ENCODE results near the gene PAWR. TPM values are rescaled to one million over a fixed set of nuclear protein-coding genes. Genes with fewer than 3 reads are reported as not detected.
A peak's percentile ranks its signal among the peaks of the same experiment; 100 is the strongest.

Gene PAWR
- total and polyA plus RNA-seq, 2 of the 13 experiments (the other 11 are each of a cell fraction or from before 2014, with no cell fraction given), result 29.1 to 36.1 TPM

GRCh38 chr12:79547735-79548609 is 142.8 kb downstream of the PAWR start (continued):
- TF ChIP-seq MAFG (CRISPR knock-in tag; IDR thresholded peaks at IDR 0.05), result no peak
- TF ChIP-seq MED8 (CRISPR knock-in tag; IDR thresholded peaks at IDR 0.05; ENCODE audit: insufficient replicate concordance), result peak; percentile 28
- peak; percentile 82 for TF ChIP-seq GATAD2A (CRISPR knock-in tag; IDR thresholded peaks at IDR 0.05)
- no peak for TF ChIP-seq ZNF205 (CRISPR knock-in tag; IDR thresholded peaks at IDR 0.05)
- no peak for TF ChIP-seq TP53 (CRISPR knock-in tag; conservative IDR thresholded peaks at IDR 0.05)
- no peak for TF ChIP-seq ZMYM2 (CRISPR knock-in tag; IDR thresholded peaks at IDR 0.05)
- TF ChIP-seq FLYWCH1 (CRISPR knock-in tag; IDR thresholded peaks at IDR 0.05), result no peak
- TF ChIP-seq ZNF839 (CRISPR knock-in tag; IDR thresholded peaks at IDR 0.05; ENCODE audit: borderline replicate concordance), result no peak
- peak; percentile 67 for TF ChIP-seq MLX (CRISPR knock-in tag; IDR thresholded peaks at IDR 0.05)
- no peak for TF ChIP-seq DNMT1 (CRISPR knock-in tag; IDR thresholded peaks at IDR 0.05)
- TF ChIP-seq ERF (CRISPR knock-in tag; IDR thresholded peaks at IDR 0.05), result no peak
- peak; percentile 48 for TF ChIP-seq POGZ (CRISPR knock-in tag; IDR thresholded peaks at IDR 0.05)
- no peak for TF ChIP-seq FOXA1 (IDR thresholded peaks at IDR 0.05)
- peak; percentile 63 for TF ChIP-seq FOXA1 (CRISPR knock-in tag; IDR thresholded peaks at IDR 0.05)
- peak; percentile 67 for TF ChIP-seq ASH2L (IDR thresholded peaks at IDR 0.05; ENCODE audit: insufficient read length, low read depth, low read length)
- TF ChIP-seq HNRNPLL (IDR thresholded peaks at IDR 0.05; ENCODE audit: low read depth, low read length, poor library complexity, severe bottlenecking), result no peak
- no peak for TF ChIP-seq ZFAT (CRISPR knock-in tag; conservative IDR thresholded peaks at IDR 0.05)
- peak; percentile 90; the same call in 1 of the 2 replicates for TF ChIP-seq ZKSCAN8 (CRISPR knock-in tag; IDR thresholded peaks at IDR 0.05; ENCODE audit: borderline replicate concordance)
- no peak for TF ChIP-seq ZGPAT (CRISPR knock-in tag; IDR thresholded peaks at IDR 0.05)
- no peak for TF ChIP-seq THAP9 (CRISPR knock-in tag; IDR thresholded peaks at IDR 0.05; ENCODE audit: borderline replicate concordance)
- no peak for TF ChIP-seq ETV6 (CRISPR knock-in tag; conservative IDR thresholded peaks at IDR 0.05)
- no peak for TF ChIP-seq CENPX (CRISPR knock-in tag; IDR thresholded peaks at IDR 0.05)
- no peak for TF ChIP-seq HMG20B (CRISPR knock-in tag; conservative IDR thresholded peaks at IDR 0.05)
- TF ChIP-seq ZNF749 (CRISPR knock-in tag; IDR thresholded peaks at IDR 0.05; ENCODE audit: borderline replicate concordance), result no peak
- no peak for TF ChIP-seq ZMAT3 (CRISPR knock-in tag; conservative IDR thresholded peaks at IDR 0.05)
- TF ChIP-seq DPF2 (CRISPR knock-in tag; IDR thresholded peaks at IDR 0.05; ENCODE audit: borderline replicate concordance, low read depth), result peak; percentile 54; the same call in 1 of the 2 replicates
- TF ChIP-seq ZNF264 (CRISPR knock-in tag; IDR thresholded peaks at IDR 0.05), result no peak
- TF ChIP-seq ZNF790 (CRISPR knock-in tag; IDR thresholded peaks at IDR 0.05; ENCODE audit: borderline replicate concordance), result no peak
